Raji (cell line): ENCODE results near the gene CTNNA1.

Experiments used
- POLR2A ChIP-seq: IDR thresholded peaks from 2 replicates; pipeline ENCODE4 v1.6.1; 2011; ENCODE audit warnings: low read depth, low read length, control low read depth; ENCODE audit not compliant: insufficient read depth

Gene CTNNA1

GRCh38 chr5:138961729-138962128, 208.5 kb downstream of the CTNNA1 start:
- no peak for TF ChIP-seq POLR2A

- no peak for TF ChIP-seq POLR2A
Observed at GRCh38 chr5:138962614-138963370, 209.6 kb downstream of the CTNNA1 start.

GRCh38 chr5:138963763-138964371, 210.6 kb downstream of the CTNNA1 start:
- no peak for TF ChIP-seq POLR2A

- TF ChIP-seq POLR2A: no peak
Observed at GRCh38 chr5:138964647-138965201, 211.5 kb downstream of the CTNNA1 start.

- no peak for TF ChIP-seq POLR2A
Observed at GRCh38 chr5:138965626-138966025, 212.4 kb downstream of the CTNNA1 start.

GRCh38 chr5:138966236-138966985, 213.2 kb downstream of the CTNNA1 start:
- TF ChIP-seq POLR2A: no peak

GRCh38 chr5:138967791-138968448, 214.7 kb downstream of the CTNNA1 start:
- no peak for TF ChIP-seq POLR2A

GRCh38 chr5:138968601-138969000, 215.4 kb downstream of the CTNNA1 start:
- TF ChIP-seq POLR2A: no peak

- TF ChIP-seq POLR2A: no peak
Observed at GRCh38 chr5:138969323-138970002, 216.2 kb downstream of the CTNNA1 start.

- TF ChIP-seq POLR2A: no peak
Observed at GRCh38 chr5:138972230-138972629, 219.0 kb downstream of the CTNNA1 start.

GRCh38 chr5:138972836-138973235, 219.6 kb downstream of the CTNNA1 start:
- no peak for TF ChIP-seq POLR2A

GRCh38 chr5:138974227-138975063, 221.2 kb downstream of the CTNNA1 start:
- no peak for TF ChIP-seq POLR2A

- TF ChIP-seq POLR2A: no peak
Observed at GRCh38 chr5:138975098-138975847, 222.0 kb downstream of the CTNNA1 start.
